Measurements from ENCODE around the gene SLC40A1.

DNA sequence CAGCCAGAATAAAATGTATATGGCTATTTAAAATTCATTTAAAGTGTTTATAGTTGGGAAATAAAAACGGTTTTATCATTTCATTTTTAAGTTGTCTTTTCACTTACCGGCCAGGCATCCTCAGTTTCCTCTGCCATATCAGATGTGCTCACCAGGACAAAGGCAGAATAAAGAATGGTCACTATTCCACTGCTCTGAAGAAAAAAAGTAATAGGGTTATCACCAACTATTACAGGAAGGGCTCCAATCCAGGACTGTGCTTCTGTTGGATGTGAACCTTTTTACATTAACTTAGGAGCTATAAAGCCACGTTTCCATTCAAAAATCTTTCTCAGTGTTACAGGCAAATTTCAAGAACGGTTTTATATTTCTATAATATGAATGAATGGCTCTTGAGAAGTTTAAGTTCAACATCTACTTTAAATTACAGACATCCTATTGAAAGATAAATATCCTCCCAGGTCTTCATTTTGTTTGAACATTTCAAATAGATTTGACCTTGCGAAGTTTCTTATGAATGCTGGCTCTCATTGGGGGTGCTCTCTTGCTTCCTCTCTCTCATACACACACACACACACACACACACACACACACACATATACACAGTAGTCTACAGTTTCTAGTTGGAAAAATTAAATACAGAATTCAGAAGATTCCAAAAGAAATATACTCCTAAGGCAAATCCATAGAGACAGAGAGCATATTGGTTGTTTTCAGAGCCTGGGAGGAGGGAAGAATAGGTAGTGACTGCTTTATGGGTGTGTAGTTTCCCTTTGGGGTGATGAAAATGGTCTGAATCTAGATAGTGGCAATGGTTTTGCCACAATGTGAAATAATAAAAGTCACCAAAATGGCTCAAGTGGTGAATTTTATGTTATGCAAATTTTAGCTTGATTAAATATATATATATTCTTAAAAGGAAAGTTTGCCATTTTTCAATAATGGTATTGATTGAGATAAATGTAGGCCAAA, 2.9 kb upstream of the SLC40A1 start:
- TF ChIP-seq MXI1 (conservative IDR thresholded peaks at IDR 0.05; ENCODE audit: poor library complexity, severe bottlenecking) = no peak
- TF ChIP-seq, protein P1, sequence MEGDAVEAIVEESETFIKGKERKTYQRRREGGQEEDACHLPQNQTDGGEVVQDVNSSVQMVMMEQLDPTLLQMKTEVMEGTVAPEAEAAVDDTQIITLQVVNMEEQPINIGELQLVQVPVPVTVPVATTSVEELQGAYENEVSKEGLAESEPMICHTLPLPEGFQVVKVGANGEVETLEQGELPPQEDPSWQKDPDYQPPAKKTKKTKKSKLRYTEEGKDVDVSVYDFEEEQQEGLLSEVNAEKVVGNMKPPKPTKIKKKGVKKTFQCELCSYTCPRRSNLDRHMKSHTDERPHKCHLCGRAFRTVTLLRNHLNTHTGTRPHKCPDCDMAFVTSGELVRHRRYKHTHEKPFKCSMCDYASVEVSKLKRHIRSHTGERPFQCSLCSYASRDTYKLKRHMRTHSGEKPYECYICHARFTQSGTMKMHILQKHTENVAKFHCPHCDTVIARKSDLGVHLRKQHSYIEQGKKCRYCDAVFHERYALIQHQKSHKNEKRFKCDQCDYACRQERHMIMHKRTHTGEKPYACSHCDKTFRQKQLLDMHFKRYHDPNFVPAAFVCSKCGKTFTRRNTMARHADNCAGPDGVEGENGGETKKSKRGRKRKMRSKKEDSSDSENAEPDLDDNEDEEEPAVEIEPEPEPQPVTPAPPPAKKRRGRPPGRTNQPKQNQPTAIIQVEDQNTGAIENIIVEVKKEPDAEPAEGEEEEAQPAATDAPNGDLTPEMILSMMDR (IDR thresholded peaks at IDR 0.05; ENCODE audit: poor library complexity, severe bottlenecking) = no peak
- TF ChIP-seq EP300 (conservative IDR thresholded peaks at IDR 0.05; ENCODE audit: poor library complexity, severe bottlenecking) = no peak
- TF ChIP-seq EZH2 (IDR thresholded peaks at IDR 0.05; ENCODE audit: borderline replicate concordance, insufficient read depth, low read length, poor library complexity, severe bottlenecking) = no peak
- TF ChIP-seq POLR2AphosphoS5 (IDR thresholded peaks at IDR 0.05) = no peak

All from neural cell (in vitro differentiated cells).